Muscle of leg (tissue), 11 donors: ENCODE data around the gene CRACR2A. TPM values are rescaled to one million over a fixed set of nuclear protein-coding genes. Genes with fewer than 3 reads are reported as not detected.

Experiments
- DNase-seq: peaks from one replicate; pipeline ENCODE4 v3.0.0; 2013
- H3K27ac ChIP-seq: one replicate; pipeline ENCODE4 v1.5.1; 2013; ENCODE audit warnings: mild to moderate bottlenecking, low read length, control low read depth
- H3K27me3 ChIP-seq: one replicate; pipeline ENCODE4 v1.6.1; 2013; ENCODE audit warnings: low read length; ENCODE audit not compliant: control insufficient read depth, insufficient read depth
- H3K36me3 ChIP-seq: one replicate; pipeline ENCODE4 v1.6.1; 2013; ENCODE audit warnings: low read length; ENCODE audit not compliant: control insufficient read depth, insufficient read depth
- H3K4me1 ChIP-seq: one replicate; pipeline ENCODE4 v1.6.1; 2013; ENCODE audit warnings: low read length; ENCODE audit not compliant: control insufficient read depth, insufficient read depth
- H3K4me3 ChIP-seq: one replicate; pipeline ENCODE4 v1.5.1; 2013; ENCODE audit warnings: low read length, control low read depth
- H3K9me3 ChIP-seq: replicated peaks from 2 replicates; pipeline ENCODE4 v1.6.1; 2013; ENCODE audit warnings: low read depth, low read length; ENCODE audit not compliant: control insufficient read depth
- WGBS: methylation state at CpG from one replicate; pipeline ENCODE4 v1.1.5; 2013; ENCODE audit warnings: missing lambda C conversion rate; ENCODE audit not compliant: insufficient coverage; 5-methylcytosine and 5-hydroxymethylcytosine counted together
- polyA plus RNA-seq, 8 donors: library from polyadenylated mRNA; unstranded; fragments of 120-200 nt; gene quantifications; one replicate each; pipeline versions ENCODE4 v1.2.1 to v1.2.3, GENCODE V29; 2013; ENCODE audit warnings: inconsistent platforms in 1 of 8, low replicate concordance in 1 of 8; ENCODE audit not compliant: insufficient read length in 8 of 8, insufficient read depth in 1 of 8
- total RNA-seq: library from RNA; stranded (reverse); fragments of 120-200 nt; gene quantifications from one replicate; pipeline ENCODE4 v1.2.4, GENCODE V29; 2013

CRACR2A gene
- total and polyA plus RNA-seq, 9 donors, result 1.3 to 2.1 (median 1.5) TPM

DNA sequence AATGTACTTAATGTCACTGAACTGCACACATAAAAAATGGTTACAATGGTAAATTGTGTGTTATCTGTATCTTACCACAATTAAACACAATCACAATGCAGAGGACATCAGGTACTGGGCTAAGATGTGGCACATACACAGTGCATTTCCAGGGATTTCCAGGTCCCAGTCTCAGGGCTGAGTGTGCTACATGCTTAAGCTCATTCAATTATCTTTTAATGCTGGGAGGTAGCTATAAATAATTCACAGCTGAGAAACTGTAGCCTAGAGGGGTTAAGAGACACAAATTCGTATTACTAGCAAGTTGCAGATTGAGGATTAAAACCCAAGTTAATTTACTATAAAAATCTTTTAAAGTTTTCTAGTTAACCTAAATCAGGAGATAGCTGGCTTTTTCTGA lies 67.1 kb downstream of the CRACR2A start:
- Histone ChIP-seq H3K4me1 (peaks cover 5% of the 10 kb centered on the region), H3K36me3 (no peaks in the 10 kb centered on the region), H3K27me3 (peaks cover 5% of the 10 kb centered on the region), H3K27ac (no peak overlapping the region), H3K4me3 (no peak overlapping the region), H3K9me3 (no peaks in the 10 kb centered on the region)
- DNase-seq, result no peak
- no CpG with 5 or more reads among the region's 1 CpG for WGBS

DNA sequence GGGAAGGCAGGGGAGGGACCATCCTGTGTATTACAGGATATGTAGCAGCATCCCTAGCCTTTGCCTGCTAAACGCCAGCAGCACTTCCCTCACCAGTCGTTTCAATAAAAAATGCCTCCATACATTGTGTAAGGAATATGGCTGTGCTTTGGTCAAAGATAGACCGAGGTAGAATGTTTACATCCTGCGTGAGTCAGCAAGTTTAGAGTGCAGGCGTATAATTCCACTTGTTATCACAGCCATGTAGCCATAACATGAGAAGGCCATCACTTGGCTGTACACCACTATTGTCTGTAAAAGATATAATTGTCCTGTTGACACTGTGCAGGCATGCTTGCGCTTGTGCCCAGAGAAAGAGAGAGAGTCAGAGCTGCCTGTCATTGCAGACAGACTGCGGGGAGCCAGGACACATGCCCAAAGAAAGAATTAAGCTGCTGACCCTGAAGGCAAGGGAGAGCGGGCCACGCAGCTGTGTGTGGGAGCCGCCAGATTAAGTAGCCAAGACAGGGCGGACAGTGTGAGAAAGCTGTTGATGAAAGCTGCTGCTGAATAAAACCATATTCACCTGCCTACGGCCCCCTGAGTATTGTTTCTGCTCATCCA lies 68.4 kb downstream of the CRACR2A start:
- 82% methylated on average over 3 of the region's 12 CpGs for WGBS
- Histone ChIP-seq H3K9me3 (no peaks in the 10 kb centered on the region), H3K27ac (no peak overlapping the region), H3K4me1 (peaks cover 5% of the 10 kb centered on the region), H3K4me3 (no peak overlapping the region), H3K36me3 (no peaks in the 10 kb centered on the region), H3K27me3 (peaks cover 5% of the 10 kb centered on the region)
- DNase-seq, result no peak

DNA sequence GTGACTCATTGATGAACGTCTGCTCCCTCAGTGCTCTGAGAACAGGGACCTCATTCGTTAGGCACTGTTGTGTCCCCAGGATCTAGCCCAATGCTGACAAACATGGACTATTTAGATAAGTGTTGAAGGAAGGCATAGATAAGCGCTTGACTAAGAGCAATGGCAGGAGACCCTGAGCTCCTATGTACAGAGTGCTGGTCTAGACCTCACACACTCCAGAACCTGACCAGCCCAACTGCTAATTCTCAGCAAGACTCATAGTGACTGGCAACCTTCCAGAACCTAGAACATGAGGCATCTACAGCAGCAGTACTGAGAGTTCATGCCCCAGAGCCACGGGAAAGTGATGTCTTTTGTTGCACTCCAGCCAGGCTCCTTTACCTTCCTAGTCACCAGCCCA lies 69.2 kb downstream of the CRACR2A start:
- H3K27ac ChIP-seq, result no peak overlapping the region

DNA sequence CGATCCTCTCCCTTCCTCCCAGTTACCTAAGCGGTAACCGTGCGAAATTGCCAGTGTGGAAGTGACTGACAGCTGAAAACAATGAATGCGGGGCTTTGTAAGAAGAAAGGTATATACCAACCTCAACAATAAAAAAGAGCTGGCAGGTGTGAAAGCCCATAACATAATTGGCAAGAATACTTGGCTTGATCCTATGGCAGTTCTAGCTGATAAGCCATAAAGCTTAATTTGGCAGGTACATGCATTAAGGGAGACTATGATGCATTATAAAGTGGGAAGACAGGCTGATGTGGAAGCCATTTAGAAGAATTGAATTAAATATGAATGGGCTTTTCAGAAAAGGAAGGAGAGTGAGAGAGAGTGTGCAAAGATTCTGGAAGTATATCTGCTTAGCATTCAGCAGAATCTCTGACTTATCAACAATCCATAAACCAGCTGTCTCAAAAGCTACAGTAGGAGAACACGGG lies 71.3 kb downstream of the CRACR2A start:
- Histone ChIP-seq H3K27me3 (peaks cover 3% of the 10 kb centered on the region), H3K36me3 (no peaks in the 10 kb centered on the region), H3K4me1 (peaks cover 5% of the 10 kb centered on the region), H3K9me3 (no peaks in the 10 kb centered on the region), H3K27ac (no peak overlapping the region), H3K4me3 (no peak overlapping the region)
- WGBS, result no CpG with 5 or more reads among the region's 6 CpGs
- no peak for DNase-seq

More for the DNA sequence above, 69.2 kb downstream of the CRACR2A start:
- no peak overlapping the region for H3K4me3 ChIP-seq
- DNase-seq, result no peak
- no peaks in the 10 kb centered on the region for H3K36me3 ChIP-seq
- H3K27me3 ChIP-seq, result peaks cover 5% of the 10 kb centered on the region
- H3K4me1 ChIP-seq, result peaks cover 5% of the 10 kb centered on the region
- H3K9me3 ChIP-seq, result no peaks in the 10 kb centered on the region
- WGBS, result no CpG with 5 or more reads among the region's 4 CpGs

DNA sequence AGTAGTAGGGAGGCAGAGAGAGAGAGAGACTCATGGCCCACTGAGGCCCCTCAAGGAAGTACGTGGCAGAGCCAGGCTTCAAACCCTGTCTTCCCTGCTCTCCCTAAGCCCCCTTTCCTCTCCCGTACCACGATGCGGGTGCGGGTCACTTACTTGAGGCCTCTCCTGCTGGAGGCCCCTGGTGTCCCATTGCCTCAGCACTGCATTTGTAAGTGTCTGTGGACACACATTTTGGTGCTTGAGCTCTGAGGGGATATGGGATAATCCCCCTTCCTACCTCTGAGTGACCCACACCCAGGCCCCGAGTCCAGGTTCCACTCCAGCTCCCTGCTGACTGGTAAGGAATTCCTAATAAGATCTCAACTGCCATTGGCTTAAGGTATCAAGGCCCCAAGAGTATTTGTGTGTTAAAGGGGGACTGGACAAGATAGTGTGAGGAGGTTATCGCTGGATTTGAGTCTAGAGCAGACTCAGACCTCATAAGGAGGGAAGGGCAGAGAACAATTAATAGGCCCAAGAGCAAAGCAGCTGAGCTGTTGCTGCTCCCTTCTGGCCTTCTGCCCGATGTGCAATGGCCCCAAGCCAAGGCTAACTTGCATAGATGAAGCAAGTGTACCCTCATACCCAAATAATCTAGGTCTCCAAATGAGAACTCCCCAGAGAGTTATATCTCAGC lies 71.9 kb downstream of the CRACR2A start:
- H3K36me3 ChIP-seq, result no peaks in the 10 kb centered on the region
- peak; percentile 50 for DNase-seq
- no peaks in the 10 kb centered on the region for H3K9me3 ChIP-seq
- H3K27me3 ChIP-seq, result no peaks in the 10 kb centered on the region
- H3K4me1 ChIP-seq, result peaks cover 5% of the 10 kb centered on the region
- no peak overlapping the region for H3K4me3 ChIP-seq
- WGBS, result 38% methylated on average over 4 of the region's 8 CpGs
- no peak overlapping the region for H3K27ac ChIP-seq

DNA sequence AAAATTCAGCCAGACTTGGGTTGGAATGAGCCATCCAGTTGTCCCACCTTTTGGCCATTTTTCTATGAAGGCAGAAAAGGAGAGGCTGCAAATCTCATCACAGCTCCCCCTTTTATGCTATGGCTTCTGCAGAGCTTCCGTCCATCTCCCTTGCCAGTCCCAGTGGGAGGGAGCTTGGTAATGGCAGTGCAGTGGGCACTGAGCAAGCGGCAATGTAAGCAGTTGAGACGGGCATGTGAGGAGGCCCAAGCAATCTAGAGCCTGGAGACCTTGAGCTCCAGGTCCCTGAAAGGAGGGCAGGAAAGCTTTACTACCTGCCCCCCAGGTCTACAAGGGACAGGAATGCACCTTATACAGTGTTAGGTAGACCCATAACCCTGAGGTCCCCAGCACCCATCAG lies 73.1 kb downstream of the CRACR2A start:
- DNase-seq, result no peak
- no peaks in the 10 kb centered on the region for H3K36me3 ChIP-seq
- H3K4me3 ChIP-seq, result no peak overlapping the region
- no peaks in the 10 kb centered on the region for H3K9me3 ChIP-seq
- WGBS, result 100% methylated on average over 2 of the region's 3 CpGs
- peaks cover 5% of the 10 kb centered on the region for H3K4me1 ChIP-seq
- H3K27me3 ChIP-seq, result no peaks in the 10 kb centered on the region
- no peak overlapping the region for H3K27ac ChIP-seq

DNA sequence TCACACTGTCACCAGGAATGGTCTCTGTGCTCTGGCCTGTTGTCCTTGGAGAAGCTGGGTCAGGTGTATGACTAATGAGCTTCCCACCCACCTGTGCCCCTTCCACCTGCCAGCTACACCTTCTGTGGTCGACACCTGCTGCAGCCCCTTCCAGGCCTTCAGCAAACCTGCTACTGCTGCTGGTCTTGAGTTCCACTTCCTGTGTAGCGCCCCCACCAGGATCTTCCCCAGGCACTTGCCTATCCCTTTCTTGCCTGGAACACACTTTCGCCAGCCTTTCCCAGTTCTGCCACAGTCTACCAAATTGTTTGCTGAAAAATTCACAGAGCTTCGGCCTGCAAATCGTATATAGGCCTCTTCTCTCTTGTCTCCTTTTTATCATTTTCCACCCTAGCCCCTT lies 75.3 kb downstream of the CRACR2A start:
- Histone ChIP-seq H3K4me3 (no peak overlapping the region), H3K36me3 (no peaks in the 10 kb centered on the region), H3K27ac (no peak overlapping the region), H3K27me3 (no peaks in the 10 kb centered on the region), H3K9me3 (no peaks in the 10 kb centered on the region), H3K4me1 (peaks cover 5% of the 10 kb centered on the region)
- WGBS, result 87% methylated on average over 5 of the region's 5 CpGs
- DNase-seq, result no peak

DNA sequence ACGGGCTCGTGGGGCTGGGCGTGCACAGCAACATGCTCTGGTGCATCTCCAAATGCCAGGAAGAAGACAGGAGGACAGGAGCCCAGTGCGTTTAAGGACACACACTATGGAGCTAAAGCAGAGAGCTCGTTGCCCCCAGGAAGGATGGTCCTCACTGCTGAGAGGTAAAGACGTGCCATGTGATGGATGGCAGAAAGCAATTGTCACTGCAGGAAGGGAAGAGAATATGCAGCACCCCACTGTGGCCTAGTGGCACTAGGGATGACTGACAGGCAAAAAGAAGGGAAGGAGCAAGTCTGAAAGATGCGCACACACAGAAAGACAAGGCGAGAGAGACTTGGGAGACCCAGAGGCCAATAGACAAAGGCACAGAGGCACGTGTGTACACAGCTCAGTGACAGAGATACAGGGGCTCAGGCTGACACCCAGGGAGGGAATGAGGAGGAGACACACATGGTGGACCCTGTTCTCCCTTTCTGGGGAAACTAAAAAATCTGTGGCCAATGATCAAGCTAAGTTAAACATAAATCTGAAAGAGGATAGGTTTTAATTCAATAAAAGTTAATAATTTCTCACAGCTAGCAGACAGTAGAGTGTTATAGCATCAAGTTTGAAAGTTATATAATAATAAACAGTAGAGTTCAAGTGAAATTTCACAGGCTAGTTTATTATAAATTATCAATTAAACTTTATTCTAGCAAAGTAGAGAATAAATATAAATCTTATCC lies 78.8 kb downstream of the CRACR2A start:
- H3K4me1 ChIP-seq, result no peaks in the 10 kb centered on the region
- no peaks in the 10 kb centered on the region for H3K27me3 ChIP-seq
- 84% methylated on average over 9 of the region's 9 CpGs for WGBS
- H3K36me3 ChIP-seq, result no peaks in the 10 kb centered on the region
- no peak overlapping the region for H3K27ac ChIP-seq
- DNase-seq, result no peak
- H3K4me3 ChIP-seq, result no peak overlapping the region
- H3K9me3 ChIP-seq, result no peaks in the 10 kb centered on the region

DNA sequence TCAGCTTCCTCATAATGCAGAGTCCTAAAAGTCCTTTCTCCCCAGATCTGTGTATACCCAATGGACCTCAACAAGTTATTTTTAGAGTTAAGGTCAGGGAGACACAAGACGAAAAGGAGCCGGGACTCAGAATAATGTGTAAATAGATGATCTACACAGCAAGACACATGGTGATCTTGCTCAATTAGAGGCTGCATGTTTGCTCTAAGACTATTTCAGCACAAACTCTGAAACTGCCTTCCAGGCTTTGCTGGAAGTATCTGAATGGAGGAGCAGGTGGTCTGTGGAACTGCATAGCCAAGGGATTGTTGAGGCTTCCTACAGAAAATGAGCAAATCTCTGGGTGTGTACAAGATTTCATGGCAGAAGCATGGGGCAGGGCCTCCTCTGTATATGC lies 80.8 kb downstream of the CRACR2A start:
- Histone ChIP-seq H3K9me3 (no peaks in the 10 kb centered on the region), H3K4me1 (no peaks in the 10 kb centered on the region), H3K36me3 (no peaks in the 10 kb centered on the region), H3K27me3 (no peaks in the 10 kb centered on the region), H3K4me3 (no peak overlapping the region), H3K27ac (no peak overlapping the region)
- DNase-seq, result no peak
- 60% methylated on average over 1 of the region's 2 CpGs for WGBS

DNA sequence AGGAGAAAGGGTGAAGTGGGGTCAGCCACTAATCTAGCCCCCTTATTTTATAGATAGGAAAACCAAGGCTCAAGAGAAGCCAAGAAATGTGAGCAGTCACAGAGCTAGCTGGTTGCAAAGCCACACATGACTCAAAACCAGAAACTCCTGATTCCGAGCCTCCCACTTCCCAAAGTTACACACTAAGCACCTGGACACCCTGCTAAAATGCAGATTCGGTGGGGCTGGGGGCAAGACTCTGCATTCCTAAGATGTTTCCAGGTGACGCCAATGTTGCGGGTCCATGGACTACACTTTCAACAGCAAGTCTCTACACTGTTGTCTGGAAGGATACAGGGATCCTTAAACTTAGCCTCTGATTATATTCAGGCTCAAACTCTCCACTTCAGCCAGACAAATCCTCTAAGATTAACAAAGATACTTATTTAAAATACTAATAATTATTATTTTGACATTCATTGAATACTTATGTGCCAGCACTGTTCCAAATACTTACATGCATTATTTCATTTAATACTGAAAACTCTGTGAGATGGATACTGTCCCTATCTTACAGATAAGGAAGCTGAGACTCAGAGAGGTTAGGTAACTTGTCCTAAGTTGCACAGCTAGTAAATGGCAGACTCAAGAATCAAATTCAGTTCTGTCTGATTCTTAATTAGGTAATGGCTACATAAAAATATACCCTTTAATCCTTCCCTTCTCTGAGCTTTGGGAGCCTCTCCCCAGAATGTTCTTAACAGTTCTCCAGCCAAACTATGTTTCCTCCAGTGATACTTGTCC lies 81.4 kb downstream of the CRACR2A start:
- Histone ChIP-seq H3K36me3 (no peaks in the 10 kb centered on the region), H3K27ac (no peak overlapping the region), H3K4me1 (no peaks in the 10 kb centered on the region), H3K9me3 (no peaks in the 10 kb centered on the region), H3K27me3 (no peaks in the 10 kb centered on the region), H3K4me3 (no peak overlapping the region)
- WGBS, result 90% methylated on average over 2 of the region's 4 CpGs
- DNase-seq, result no peak
